22Rv1 (cell line): ENCODE measurements around the gene AFTPH.

Experiments used
- ZFX ChIP-seq: fragments of 450-650 bp; IDR thresholded peaks from 2 replicates; pipeline ENCODE4 v1.6.1; 2017; ENCODE audit warnings: antibody characterized with exemption, borderline replicate concordance
- TF ChIP-seq, protein P1 (sequence below): fragments of 450-650 bp; IDR thresholded peaks from 2 replicates; pipeline ENCODE4 v1.5.1; 2017; ENCODE audit warnings: mild to moderate bottlenecking

DNA sequence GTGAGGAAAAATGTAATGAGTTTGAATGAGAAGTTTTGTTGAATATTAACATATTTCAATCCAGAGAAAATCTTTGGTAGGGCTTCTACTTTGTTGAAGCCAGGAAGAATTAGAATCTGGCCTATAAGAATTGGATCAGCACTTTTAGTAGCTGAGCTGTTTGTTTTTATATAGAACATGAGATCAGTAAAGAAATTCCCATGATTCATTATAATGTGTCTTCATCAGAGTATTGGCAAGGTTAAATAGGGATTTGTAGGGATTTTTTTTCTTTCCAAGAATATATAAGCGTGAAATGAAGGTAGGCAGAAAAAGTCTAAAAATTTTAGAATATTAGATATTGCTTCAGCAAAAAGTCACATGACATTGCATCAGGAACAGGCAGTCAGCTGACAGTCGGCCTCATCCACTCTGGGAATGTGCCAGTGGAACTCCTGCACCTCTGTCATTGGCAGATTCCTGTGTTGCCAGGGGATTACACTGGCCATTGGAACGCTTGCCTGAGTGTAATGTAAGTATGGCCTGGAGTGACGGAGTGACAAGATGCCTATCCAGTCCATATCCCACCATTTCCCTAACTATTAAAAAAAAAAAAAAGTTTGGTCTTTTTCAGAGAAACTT, 69.0 kb downstream of the AFTPH start:
- TF ChIP-seq, protein P1, sequence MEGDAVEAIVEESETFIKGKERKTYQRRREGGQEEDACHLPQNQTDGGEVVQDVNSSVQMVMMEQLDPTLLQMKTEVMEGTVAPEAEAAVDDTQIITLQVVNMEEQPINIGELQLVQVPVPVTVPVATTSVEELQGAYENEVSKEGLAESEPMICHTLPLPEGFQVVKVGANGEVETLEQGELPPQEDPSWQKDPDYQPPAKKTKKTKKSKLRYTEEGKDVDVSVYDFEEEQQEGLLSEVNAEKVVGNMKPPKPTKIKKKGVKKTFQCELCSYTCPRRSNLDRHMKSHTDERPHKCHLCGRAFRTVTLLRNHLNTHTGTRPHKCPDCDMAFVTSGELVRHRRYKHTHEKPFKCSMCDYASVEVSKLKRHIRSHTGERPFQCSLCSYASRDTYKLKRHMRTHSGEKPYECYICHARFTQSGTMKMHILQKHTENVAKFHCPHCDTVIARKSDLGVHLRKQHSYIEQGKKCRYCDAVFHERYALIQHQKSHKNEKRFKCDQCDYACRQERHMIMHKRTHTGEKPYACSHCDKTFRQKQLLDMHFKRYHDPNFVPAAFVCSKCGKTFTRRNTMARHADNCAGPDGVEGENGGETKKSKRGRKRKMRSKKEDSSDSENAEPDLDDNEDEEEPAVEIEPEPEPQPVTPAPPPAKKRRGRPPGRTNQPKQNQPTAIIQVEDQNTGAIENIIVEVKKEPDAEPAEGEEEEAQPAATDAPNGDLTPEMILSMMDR, result no peak
- TF ChIP-seq ZFX, result no peak
